Head of caudate nucleus (tissue), 42 donors: Measurements from ENCODE around the gene USP21.
A peak's percentile ranks its signal among the peaks of the same experiment; 100 is the strongest.

Source experiments
- DNase-seq, 42 donors: peaks; one replicate each; pipeline versions ENCODE4 v3.0.0 to v3.0.0-alpha.2; 2020 to 2021; ENCODE audit warnings: mixed read lengths in 7 of 42
- intact Hi-C: fragments of 100-400 bp; cut with DNase I; formaldehyde crosslinking; loops from one replicate; pipeline ENCODE4 v1.15.0; 2022

The USP21 gene

DNA sequence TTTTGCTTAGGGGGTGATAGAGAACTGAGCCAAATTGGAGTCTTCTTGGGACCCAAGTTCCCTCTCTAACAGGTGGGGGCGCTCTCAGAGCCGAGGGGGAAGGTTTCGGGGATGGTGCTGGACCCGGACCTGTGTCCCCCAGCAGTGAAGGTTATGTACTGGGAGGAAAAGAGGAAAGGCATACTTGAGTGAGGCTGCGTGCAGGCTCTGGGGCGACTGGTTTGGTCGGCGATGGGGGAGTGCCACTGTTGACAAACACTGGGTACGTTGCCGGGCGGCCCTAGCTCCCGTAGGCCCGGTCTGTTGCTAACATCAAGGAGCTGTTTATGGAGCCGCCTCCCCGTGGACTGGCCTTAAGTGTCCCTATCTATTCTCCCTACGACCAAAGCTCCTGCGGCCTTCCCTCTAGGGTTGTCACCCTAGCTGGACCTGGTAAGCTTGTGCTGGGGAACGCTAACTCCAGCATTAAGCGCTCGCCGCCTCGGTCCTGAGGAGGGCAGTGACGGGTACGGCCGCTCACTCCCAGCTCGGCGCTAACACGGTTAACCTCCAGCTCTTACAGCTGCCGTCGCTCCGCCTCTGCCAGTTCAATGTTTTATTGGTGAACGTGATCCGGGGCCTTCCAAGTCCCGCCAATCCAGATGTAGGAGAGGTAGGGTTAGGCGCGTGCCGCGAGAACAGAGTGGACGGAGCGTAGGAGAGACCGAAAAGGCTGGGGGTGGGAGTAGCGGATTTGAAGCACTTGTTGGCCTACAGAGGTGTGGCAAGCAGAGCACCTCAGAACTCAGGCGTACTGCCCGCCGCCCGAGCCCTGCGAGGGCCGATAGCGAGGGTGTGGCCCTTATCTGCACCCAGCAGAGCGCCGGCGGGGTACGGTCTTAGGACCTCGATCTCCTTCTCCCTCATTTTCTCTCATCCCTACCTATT, 6.7 kb downstream of the USP21 start, which contains the start of gene PPOX:
Gene PPOX, plus strand, starts transcription at position 685 of the 927 bp plus-strand sequence. CDS start 422 bp downstream, outside the sequence.
- peak; percentile 94 to 99 (median 98) for DNase-seq
- intact Hi-C loops: no loop called here

DNA sequence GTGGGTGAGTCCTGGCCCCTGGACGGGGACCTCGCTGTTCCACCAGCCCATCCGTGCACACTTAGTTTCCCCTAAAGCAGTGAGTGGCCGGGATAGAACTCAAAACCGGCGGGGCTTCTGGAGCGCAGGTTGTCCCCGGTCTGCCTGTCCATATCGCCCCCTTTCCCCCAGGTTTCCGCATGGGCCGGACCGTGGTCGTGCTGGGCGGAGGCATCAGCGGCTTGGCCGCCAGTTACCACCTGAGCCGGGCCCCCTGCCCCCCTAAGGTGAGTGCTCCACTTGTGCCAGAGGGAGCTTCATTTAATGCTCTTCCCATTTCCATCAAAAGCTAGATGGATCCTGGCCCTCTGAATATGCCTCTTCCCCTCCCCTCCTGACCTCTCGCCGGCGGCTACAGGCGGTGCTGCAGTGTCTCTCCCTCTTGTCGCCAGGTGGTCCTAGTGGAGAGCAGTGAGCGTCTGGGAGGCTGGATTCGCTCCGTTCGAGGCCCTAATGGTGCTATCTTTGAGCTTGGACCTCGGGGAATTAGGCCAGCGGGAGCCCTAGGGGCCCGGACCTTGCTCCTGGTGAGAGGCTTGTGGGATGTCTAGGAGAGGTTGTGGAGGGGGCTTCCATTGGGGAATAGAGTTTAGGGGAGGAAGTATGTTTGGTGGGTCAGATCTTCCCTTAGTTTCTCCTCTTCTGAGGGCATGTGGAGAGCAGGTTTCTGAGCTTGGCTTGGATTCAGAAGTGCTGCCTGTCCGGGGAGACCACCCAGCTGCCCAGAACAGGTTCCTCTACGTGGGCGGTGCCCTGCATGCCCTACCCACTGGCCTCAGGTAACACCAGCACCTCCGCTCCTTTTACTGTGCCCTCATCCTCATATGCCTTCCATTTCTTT, 7.6 kb downstream of the USP21 start:
- peak in 6 of 42 donors; percentile 20 to 46 (median 37) for DNase-seq
- intact Hi-C loops: no loop called here

DNA sequence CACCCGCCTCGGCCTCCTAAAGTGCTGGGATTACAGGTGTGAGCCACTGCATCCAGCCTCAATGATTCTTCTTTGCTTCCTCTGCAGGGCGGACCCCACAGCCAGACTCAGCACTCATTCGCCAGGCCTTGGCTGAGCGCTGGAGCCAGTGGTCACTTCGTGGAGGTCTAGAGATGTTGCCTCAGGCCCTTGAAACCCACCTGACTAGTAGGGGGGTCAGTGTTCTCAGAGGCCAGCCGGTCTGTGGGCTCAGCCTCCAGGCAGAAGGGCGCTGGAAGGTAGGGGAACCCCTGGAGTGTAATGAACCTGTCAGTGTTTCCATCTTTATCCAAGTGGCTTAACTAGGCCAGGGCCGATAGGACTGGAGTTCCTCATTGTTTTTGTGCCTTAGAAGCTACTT, 9.6 kb downstream of the USP21 start:
- intact Hi-C loops: no loop called here
- DNase-seq: no peak

DNA sequence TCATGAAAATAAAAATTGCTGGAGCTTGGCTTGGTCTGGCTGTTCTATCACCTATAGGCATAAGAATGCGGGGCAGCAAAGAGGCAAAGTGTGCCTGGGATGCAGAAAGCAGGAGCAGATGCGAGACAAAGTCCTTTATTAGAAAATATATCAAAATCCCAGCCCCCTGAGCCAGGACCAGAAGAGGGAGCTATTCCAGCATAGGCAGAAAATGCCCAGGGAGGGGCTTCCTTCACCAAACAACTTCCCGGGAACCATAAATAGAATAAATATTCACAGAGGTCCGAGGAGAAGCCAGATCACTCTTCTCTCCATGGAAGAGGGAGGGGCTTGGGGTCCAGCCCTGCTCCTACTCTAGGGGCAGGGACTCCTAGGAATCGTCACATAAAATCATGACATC, 11.9 kb downstream of the USP21 start:
- DNase-seq: no peak
- intact Hi-C loops: no loop called here

DNA sequence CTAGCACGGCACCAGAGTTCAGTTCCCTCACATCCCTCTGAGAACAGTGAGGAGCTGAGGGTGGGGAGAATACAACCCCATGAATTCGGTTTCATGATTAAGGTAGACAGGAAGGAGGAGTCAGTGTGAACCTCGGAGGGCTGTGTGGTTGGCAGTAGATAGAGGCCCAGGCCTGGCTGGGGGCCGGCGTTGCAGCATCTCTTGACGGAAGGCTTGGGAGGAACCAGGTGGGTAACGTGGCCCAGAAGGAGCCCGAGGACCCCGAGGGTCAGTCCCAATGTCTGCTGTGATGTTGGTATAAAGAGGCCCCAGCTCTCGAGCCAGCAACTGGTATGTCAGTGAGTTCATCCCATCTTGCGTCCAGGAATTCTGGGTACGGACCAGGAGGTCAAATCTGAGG, 12.4 kb downstream of the USP21 start:
- intact Hi-C loops: no loop called here
- DNase-seq: no peak

DNA sequence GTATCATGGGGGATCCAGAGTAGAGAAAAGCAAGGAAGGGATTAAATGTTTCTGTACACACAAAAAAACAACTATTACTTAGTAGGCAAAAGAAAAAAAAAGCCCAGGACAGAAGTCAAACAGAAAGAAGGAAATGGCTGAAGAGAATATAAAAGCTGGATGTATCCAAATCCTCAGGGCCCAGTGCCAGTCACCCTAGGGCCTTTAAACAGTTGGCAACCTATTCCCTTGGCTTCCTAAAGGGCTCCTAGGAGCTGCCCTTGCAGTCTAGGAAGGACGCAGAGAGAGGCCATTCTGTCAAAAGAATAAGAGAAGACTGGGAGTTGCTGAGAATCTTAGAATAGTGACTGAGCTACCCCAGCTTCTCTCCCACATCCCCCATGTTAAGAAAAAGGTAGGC, 13.0 kb downstream of the USP21 start:
- DNase-seq: no peak
- intact Hi-C loops: no loop called here

DNA sequence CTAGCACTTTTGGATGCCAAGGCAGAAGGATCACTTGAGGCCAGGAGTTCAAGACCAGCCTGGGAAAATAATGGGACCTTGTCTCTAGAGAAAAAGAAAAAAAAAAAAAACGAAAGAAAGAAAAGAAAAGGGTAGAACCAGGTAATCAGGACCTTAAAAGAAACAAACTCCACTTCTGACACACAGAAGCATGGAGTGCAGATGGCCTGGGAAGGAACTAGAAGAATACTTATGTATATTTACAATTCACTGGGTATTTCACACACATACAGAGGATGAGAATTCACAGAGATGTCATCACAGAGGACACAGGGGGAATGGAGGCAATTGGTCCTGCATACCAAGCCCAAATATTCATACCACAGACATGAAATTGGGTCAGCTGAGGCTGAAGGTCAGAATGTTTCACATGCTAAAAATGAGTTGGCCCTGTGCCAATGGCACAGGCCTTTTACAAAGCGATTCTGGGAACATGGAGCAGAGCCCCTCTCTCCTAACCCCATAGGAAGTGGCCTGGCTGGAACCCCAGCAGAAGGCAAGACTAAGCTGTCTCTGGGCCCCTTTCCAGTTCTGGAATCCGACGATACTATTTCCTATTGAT, 13.6 kb downstream of the USP21 start:
- DNase-seq: no peak
- intact Hi-C loops: no loop called here

DNA sequence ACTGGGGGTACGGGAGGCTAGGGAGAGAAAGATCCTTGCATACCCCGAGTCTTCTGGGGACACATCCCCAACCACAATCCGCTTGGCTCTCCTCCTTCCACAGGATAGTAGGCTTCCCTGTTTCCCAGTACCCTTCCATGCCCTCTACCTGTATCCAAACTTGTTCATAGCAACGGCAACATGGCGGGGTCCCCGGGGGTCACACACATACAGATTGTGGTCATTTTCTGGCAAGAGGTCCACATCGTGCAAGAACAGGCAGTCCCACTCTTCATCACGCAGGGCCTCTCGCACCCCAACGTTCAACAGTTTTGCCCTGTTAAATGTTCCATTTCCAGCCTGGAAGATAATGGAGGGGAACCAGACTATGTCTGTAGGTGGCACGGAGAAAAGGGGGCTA, 14.4 kb downstream of the USP21 start:
- no peak for DNase-seq
- intact Hi-C loops: no loop called here

DNA sequence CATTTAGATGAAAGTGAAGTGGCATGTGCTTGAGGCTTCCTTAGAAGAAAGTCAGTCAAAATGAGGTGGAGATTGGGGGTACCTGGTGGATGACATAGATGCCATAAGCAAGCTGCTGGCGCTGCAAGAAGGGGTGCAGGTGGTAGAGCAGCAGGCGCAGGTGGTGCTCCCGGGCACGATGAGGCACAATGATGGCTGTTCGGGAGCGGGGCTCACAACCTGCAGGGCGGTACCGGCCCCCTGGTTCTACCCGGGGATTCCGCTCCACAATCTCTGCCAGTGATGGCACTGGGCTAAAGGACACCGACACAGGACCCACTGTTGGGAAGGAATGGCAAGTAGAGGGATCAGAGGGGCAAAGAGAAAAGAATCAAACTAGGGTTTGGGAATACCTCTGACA, 15.6 kb downstream of the USP21 start:
- no peak for DNase-seq
- intact Hi-C loops: no loop called here

DNA sequence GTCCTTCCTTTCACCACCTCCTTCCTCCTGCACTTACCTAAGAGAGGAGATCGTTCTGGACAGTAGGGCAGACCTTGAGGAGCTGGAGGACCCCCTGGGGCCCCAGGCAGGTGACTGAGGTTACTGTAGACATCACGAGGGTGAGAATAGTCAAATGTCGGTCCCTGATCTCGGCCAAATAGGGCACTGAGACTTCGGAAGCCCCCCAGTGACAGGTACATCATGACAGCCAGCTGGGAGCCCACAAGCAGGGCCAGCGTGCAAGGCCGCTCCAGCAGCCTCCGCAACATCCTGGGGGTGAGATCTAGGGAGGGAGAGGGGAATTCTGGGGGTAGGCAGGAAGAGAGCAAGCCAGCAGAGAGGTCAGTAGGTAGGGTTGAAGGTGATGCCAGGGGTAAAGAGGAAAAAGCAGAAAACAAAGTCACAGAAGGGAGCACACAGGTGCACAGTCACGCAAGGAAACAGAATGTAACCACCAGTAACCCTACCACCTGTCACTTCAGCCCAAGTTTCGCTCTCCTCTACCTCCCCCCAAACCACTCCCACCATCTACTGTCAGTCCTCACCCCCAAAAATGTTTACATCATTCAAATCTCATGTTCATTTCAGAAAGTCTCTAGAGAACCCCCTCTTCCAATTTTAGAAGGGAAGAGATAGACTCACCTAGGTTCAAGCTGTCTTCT, 16.6 kb downstream of the USP21 start:
- no peak for DNase-seq
- intact Hi-C loops: no loop called here

DNA sequence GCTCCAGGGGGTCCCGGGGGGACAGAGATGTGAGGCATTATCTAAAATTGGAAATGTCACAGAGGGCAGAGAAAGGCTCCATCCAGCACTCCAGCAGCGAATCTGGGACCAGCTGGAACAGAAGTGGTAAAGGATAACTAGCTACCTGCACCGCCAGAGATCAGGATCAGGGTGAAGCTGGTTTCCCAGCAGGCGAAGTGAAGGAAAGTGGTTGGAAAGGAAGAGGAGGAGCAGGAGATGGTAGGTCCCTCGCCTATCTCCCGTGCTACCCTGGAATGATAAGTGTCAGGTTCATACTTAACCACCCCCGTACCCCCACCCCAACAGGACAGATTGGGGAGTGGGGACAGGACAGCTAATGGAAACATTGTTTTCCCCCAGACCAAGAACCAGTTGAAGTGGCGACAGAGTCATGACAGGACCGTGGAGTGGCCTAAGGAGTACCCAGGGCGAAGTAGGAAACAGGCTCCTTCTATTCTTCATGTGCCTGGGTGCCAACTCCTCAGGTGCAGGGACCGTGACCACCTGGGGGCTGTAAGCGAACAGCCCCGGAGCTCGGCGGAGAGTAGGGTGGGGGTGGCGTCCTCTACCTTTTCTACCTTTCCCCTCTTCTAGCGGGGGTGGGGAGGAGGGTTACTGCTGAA, 17.3 kb downstream of the USP21 start:
- no peak for DNase-seq
- intact Hi-C loops: no loop called here

DNA sequence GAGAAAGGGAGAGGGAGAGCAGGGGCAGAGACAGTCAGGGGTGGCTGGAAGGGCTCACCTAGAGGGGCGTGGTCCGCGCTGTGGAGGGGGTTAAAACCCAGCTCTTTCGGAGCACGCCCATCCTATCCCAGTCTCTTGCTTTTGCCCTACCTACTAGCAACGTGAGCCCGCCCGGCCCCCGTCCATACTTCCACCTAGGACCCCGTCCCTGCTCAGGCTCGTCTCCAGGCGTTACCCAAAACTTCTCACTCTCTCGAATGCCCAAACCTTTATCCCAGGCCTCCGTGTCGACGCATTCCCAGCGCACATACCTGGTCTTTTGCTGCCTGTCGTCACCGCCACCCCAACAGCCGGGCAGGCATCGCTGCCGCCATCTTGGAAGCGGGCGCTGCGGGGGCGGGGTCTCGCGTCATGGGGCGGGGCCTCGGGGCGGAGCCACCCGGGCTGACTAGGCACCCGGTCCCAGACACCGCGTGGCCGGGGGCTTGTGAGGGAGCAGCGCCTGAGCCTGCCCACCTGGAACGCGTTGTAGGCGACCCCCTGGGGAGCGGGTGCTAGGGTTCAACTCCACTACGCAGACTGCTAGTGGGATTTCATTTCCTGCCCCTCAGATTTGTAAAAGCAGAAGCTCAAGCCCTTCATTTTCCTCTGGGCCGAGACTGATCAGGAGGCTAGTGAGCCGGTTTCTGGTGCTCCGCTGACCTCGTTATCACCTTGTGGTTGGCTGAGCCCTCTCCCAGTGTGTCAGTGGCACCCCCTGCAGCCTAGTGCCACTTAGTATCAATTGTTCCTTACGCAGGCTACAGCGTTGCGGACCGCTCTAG, 18.0 kb downstream of the USP21 start, which contains the start of gene B4GALT3:
Gene B4GALT3, minus strand, starts transcription at position 396 of the 824 bp plus-strand sequence. CDS start 1,447 bp downstream, outside the sequence.
- peak; percentile 87 to 98 (median 94) for DNase-seq
- intact Hi-C loops: no loop called here

DNA sequence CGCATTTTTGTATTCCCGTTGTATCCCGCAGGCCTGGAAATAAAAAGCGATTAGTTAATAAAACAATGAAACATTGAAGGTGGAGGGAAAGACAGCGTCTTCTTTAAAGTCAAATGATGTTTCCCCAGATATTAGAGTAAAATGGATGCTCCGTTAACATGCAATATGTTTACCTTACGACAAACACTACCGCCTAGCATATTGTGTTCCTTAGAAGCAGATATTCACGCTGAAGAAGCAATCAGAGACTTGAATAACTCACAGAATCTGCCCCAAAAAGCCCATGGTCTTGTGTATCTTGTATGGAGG, 18.6 kb downstream of the USP21 start:
- no peak for DNase-seq
- intact Hi-C loops: no loop called here

DNA sequence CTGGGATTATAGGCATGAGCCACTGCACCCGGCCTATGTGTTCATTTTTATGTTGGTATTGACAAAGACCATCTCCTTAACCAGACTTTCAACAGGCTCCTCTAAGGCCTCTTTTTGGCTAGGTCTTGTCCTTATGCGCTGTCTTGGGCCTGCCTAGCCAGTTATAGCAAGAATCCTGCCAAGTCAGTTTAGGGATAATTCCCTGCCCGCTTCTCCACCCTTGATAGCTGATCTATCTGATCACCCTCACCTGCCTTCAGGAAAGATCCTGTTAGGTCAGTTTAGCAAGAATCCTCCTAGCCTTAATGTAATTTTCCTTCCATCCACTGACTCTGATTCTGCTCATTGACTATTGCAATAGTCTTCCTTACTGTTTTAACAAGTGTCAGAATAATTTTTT, 20.4 kb downstream of the USP21 start:
- intact Hi-C loops: no loop called here
- no peak for DNase-seq

DNA sequence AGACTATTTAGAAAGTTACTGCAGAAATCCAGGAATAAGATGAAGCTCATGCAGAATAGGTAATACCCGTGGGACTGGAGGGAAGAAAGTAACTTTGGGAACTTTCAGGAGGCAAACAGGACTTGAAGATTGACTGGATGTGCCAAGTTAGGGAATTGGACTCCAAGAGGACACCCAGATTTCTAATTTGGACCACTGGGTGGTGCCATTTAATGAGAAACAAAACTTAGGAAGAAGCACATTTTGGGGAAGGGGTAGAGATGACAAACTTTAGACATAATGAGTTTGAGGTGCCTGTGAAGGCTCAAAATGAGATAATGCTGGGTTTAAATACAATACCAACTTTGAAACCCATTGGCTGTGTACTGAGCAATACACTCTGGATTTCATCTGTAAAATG, 21.3 kb downstream of the USP21 start:
- no peak for DNase-seq
- intact Hi-C loops: no loop called here

DNA sequence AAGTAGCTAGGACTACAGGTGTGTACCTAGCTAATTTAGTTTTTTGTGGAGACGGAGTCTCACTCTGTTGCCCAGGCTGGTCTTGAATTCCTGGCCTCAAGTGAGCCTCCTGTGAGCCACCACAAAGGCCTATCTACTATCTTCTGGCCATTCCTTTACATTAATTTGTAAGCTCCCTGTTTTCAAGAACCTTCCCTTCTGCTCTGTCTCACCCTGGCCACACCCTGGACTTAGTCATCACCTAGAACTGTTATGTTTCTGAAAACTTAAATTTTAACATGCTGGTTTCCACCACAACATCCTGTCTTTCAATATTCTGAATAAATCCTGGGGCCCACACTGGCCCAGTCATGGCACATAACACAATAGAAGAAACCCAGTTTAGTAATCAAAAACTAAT, 22.9 kb downstream of the USP21 start:
- intact Hi-C loops: no loop called here
- DNase-seq: no peak

DNA sequence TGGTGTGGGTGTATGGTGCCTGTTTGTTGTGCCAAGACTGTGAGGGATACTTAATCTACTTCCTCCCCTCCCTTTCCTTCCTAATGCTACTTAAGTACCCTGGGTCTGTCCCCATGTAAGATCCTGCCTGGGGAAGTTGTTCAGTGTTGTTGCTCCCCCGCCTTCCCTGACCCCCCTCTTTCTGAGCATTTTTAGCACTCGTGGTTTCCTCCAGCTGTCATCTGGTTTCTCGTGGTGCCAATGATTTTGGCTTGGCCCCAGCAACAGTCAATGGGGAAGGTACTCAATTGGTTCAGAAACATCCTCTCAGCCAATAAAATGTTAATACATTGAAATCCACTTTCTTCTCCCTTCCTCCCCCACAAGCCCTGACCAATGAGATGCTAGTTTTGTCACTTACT, 26.0 kb downstream of the USP21 start:
- peak in 24 of 42 donors; percentile 37 to 73 (median 54) for DNase-seq
- intact Hi-C loops: no loop called here
